ENCODE results near the gene TOR4A.
A peak's percentile ranks its signal among the peaks of the same experiment; 100 is the strongest.

GRCh38 chr9:137240841-137241489 is 36.6 kb upstream of the TOR4A start, which contains the start of gene TUBB4B:
- TF ChIP-seq CTCF (IDR thresholded peaks at IDR 0.05), result no peak
- peak; percentile 100 for TF ChIP-seq POLR2A (IDR thresholded peaks at IDR 0.05; ENCODE audit: low read length)
- no peak for TF ChIP-seq EP300 (IDR thresholded peaks at IDR 0.05)
- TF ChIP-seq CHD2 (IDR thresholded peaks at IDR 0.05; ENCODE audit: low read length, partially characterized antibody), result no peak
- peak; percentile 55; the same call in 1 of the 2 replicates for TF ChIP-seq REST (IDR thresholded peaks at IDR 0.05)
- TF ChIP-seq CEBPB (IDR thresholded peaks at IDR 0.05), result no peak
- TF ChIP-seq RAD21 (conservative IDR thresholded peaks at IDR 0.05 in 1 of 2, IDR thresholded peaks at IDR 0.05 in 1 of 2), result no peak
- TF ChIP-seq MAFK (IDR thresholded peaks at IDR 0.05; ENCODE audit: partially characterized antibody), result no peak
